GM12878 (cell line): ENCODE results near the gene PRG2. TPM values are rescaled to one million over a fixed set of nuclear protein-coding genes. Genes with fewer than 3 reads are reported as not detected.

ENCODE experiments used
- ATAC-seq: fragments of 200-7000 bp; cut with Tn5 transposase; 3 replicates; pipeline ENCODE4 v1.9.1; 2020; ENCODE audit warnings: mild to moderate bottlenecking, moderate library complexity
- BruUV-seq: library from RNA; stranded (reverse); fragments of 400-500 nt; replicated peaks from 2 replicates; lab custom pipeline; 2021; lab: Mats Ljungman, UMichigan
- CTCF ChIA-PET: fragments of 300-600 bp; sonication (Branson Sonifier 250); formaldehyde crosslinking; extraction: SDS; loops from one replicate; lab custom pipeline; 2021; ENCODE audit warnings: inconsistent platforms; lab: Yijun Ruan, JAX
- POLR2A ChIA-PET: fragments of 350-600 bp; formaldehyde crosslinking; extraction: SDS; loops from one replicate; lab custom pipeline; 2021; ENCODE audit warnings: inconsistent platforms; lab: Charles Lee
- RAD21 ChIA-PET: fragments of 300-600 bp; sonication (Branson Sonifier 250); formaldehyde crosslinking; loops from one replicate; lab custom pipeline; 2023; ENCODE audit warnings: antibody characterized with exemption; ENCODE audit not compliant: unreplicated experiment; lab: Charles Lee
- SMC1A ChIA-PET: fragments of 300-600 bp; sonication (Branson Sonifier 250); formaldehyde crosslinking; loops from one replicate; lab custom pipeline; 2023; ENCODE audit not compliant: unreplicated experiment, uncharacterized antibody; lab: Charles Lee
- DNase-seq: peaks from one replicate; pipeline ENCODE4 v3.0.0-alpha.2; 2011; ENCODE audit warnings: low read depth, low spot score
- FAIRE-seq: peaks from 3 replicates; lab custom pipeline; 2011; peaks lifted over from hg19 to GRCh38; lab: Jason Lieb, UNC
- H2AFZ ChIP-seq: 2 replicates; pipeline ENCODE4 v1.6.0; 2011; ENCODE audit warnings: low read depth, low read length, control low read depth; ENCODE audit not compliant: control insufficient read depth
- H3K27ac ChIP-seq: 2 replicates; pipeline ENCODE4 v1.5.1; 2011; ENCODE audit warnings: control low read depth; ENCODE audit not compliant: control insufficient read depth, insufficient read depth
- H3K27me3 ChIP-seq, 2 experiments: replicated peaks in 1 of 2; 2 replicates each; pipeline versions ENCODE4 v1.6.0 to v1.6.1; 2011; ENCODE audit warnings: low read length in 1 of 2; ENCODE audit not compliant: control insufficient read depth in 2 of 2, insufficient read depth in 2 of 2
- H3K36me3 ChIP-seq, 2 experiments: 2 replicates each; pipeline ENCODE4 v1.5.1; 2011; ENCODE audit warnings: low read length in 1 of 2; ENCODE audit not compliant: control insufficient read depth in 2 of 2, insufficient read depth in 2 of 2
- H3K4me1 ChIP-seq: 2 replicates; pipeline ENCODE4 v1.6.1; 2011; ENCODE audit warnings: mild to moderate bottlenecking, low read length, moderate library complexity, mixed read lengths; ENCODE audit not compliant: control insufficient read depth, insufficient read depth
- H3K4me2 ChIP-seq: 2 replicates; pipeline ENCODE4 v1.6.0; 2011; ENCODE audit warnings: control low read depth; ENCODE audit not compliant: control insufficient read depth, insufficient read depth
- H3K4me3 ChIP-seq: fragments of 200-600 bp; sonication (generic); 2 replicates; pipeline ENCODE4 v1.5.1; 2016
- H3K79me2 ChIP-seq: 2 replicates; pipeline ENCODE4 v1.6.0; 2011; ENCODE audit warnings: low read length; ENCODE audit not compliant: control insufficient read depth, insufficient read depth
- H3K9ac ChIP-seq: 2 replicates; pipeline ENCODE4 v1.8.0; 2011; ENCODE audit warnings: low read length, control low read depth, mixed read lengths; ENCODE audit not compliant: control insufficient read depth, insufficient read depth
- H3K9me3 ChIP-seq: replicated peaks from 3 replicates; pipeline ENCODE4 v1.5.1; 2011; ENCODE audit warnings: mild to moderate bottlenecking, low read length; ENCODE audit not compliant: control insufficient read depth, insufficient read depth
- H4K20me1 ChIP-seq: 2 replicates; pipeline ENCODE4 v1.6.0; 2011; ENCODE audit not compliant: control insufficient read depth, insufficient read depth
- ATF7 ChIP-seq: fragments of 450-650 bp; IDR thresholded peaks from 2 replicates; pipeline ENCODE4 v1.6.1; 2016; ENCODE audit warnings: low read depth, mild to moderate bottlenecking
- MTA2 ChIP-seq: fragments of 450-650 bp; IDR thresholded peaks from 2 replicates; pipeline ENCODE4 v1.6.1; 2016; ENCODE audit warnings: low read depth, mild to moderate bottlenecking, moderate library complexity
- MXI1 ChIP-seq: fragments of 150-350 bp; IDR thresholded peaks from 2 replicates; pipeline ENCODE4 v1.6.1; 2011; ENCODE audit warnings: low read depth, mild to moderate bottlenecking, inconsistent platforms, low read length, improper control_type of control experiment
- NBN ChIP-seq: fragments of 450-650 bp; IDR thresholded peaks from 2 replicates; pipeline ENCODE4 v1.6.1; 2016
- PAX5 ChIP-seq: IDR thresholded peaks from 2 replicates; pipeline ENCODE4 v1.6.1; 2011; ENCODE audit warnings: low read depth, low read length, borderline replicate concordance
- SREBF1 ChIP-seq: IDR thresholded peaks from 2 replicates; pipeline ENCODE4 v1.6.1; 2012; ENCODE audit warnings: mild to moderate bottlenecking, low read length
- USF1 ChIP-seq: IDR thresholded peaks from 2 replicates; pipeline ENCODE4 v1.6.1; 2011; ENCODE audit warnings: borderline replicate concordance, low read depth, mild to moderate bottlenecking, moderate library complexity, mixed read lengths, low read length; ENCODE audit not compliant: insufficient read depth; ENCODE audit errors: extremely low read length
- WGBS: methylation state at CpG from one replicate; pipeline ENCODE4 v1.1.6; 2016; ENCODE audit warnings: low lambda C conversion rate; ENCODE audit not compliant: insufficient replicate concordance, insufficient coverage; ENCODE audit errors: missing lambda C conversion rate; 5-methylcytosine and 5-hydroxymethylcytosine counted together
- in situ Hi-C: fragments of 300-500 bp; cut with MboI; formaldehyde crosslinking; loops from 9 replicates; pipeline ENCODE4 v1.14.3; 2018; ENCODE audit warnings: mixed read lengths
- intact Hi-C: fragments of 100-400 bp; cut with micrococcal nuclease; formaldehyde crosslinking; loops from one replicate; pipeline ENCODE4 v1.14.2; 2022; ENCODE audit not compliant: unreplicated experiment
- polyA plus RNA-seq, 11 experiments: library from polyadenylated mRNA; depleted of rRNA in 4 of 11; unstranded in 6 of 11; stranded (reverse) in 5 of 11; fragments of >200 nt; fragmentation: Nextera tagmentation in 4 of 11; fragmentation: Illumina TruSeq in 1 of 11; extraction: Ambion mirVana in 4 of 11; extraction: Trizol in 1 of 11; gene quantifications; 1 replicate in 1 of 11; 2 replicates in 10 of 11; pipeline versions ENCODE4 v1.2.1 to v1.2.3, GENCODE V29; 2011 to 2016; ENCODE audit warnings: inconsistent platforms in 2 of 11, missing spikeins in 2 of 11, low read depth in 1 of 11
- total RNA-seq, 4 experiments: library from RNA; depleted of rRNA in 3 of 4; stranded (reverse); fragments of >200 nt in 3 of 4; fragmentation: Illumina TruSeq in 1 of 4; extraction: Trizol in 1 of 4; gene quantifications; 2 replicates each; pipeline versions ENCODE4 v1.2.1 to v1.2.3, GENCODE V29; 2013 to 2021

The PRG2 gene
- total and polyA plus RNA-seq, 10 of the 15 experiments (the other 5 are each of a cell fraction or from before 2014, with no cell fraction given) = 0.10 to 1.7 (median 0.56) TPM; not detected in 2

DNA sequence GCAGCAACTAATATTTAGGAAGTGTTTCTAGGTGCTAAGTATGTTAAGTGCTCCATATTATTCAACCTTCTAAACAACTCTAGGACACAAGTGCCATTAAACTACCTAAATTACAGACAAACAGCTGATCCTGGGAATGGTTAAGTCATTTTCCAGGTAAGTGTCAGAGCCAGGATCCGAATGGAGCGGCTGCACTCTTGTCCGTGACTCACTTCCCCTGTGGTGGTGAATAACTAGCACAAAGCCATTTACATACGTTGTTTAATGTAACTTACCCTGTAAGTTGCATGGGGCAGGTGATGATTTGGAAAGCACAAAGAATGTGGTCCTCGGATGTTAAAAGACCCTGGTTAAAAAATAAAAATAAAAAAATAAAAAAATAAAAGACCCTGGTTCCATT is 8.8 kb upstream of the PRG2 start:
- DNase-seq (no peak), ATAC-seq (no peak), FAIRE-seq (no peak)
- RAD21 ChIA-PET = interaction anchor here (0.6 kb wide), 1 partner anchor 315 kb away, joined by 3 read pairs; no protein-coding TSS in a partner anchor
- no peaks in the 10 kb centered on the region for H3K79me2 ChIP-seq
- H3K4me1 ChIP-seq = no peaks in the 10 kb centered on the region
- H3K36me3 ChIP-seq = peaks cover 0 to 3% of the 10 kb centered on the region in 2 experiments; a peak in 2 of 4 replicates
- no TSS peak for BruUV-seq
- no peaks in the 10 kb centered on the region for H3K9me3 ChIP-seq
- SMC1A ChIA-PET = no interaction called here
- CTCF ChIA-PET = no interaction called here
- 77% methylated on average over 5 of the region's 5 CpGs for WGBS
- no peak overlapping the region for H3K4me3 ChIP-seq
- no peaks in the 10 kb centered on the region for H3K27me3 ChIP-seq
- H3K9ac ChIP-seq = no peak overlapping the region
- H2AFZ ChIP-seq = no peak overlapping the region
- in situ Hi-C loops = no loop called here
- H3K4me2 ChIP-seq = no peak overlapping the region
- TF ChIP-seq MTA2 (no peak), PAX5 (no peak), MXI1 (no peak), ATF7 (no peak), SREBF1 (no peak), NBN (no peak), USF1 (no peak)
- POLR2A ChIA-PET = interaction anchor here (1.3 to 1.4 kb wide), 2 partner anchors 19 to 27 kb away, joined by 3 to 4 read pairs; no protein-coding TSS in a partner anchor
- intact Hi-C loops = no loop called here
- no peak overlapping the region for H3K27ac ChIP-seq
- no peaks in the 10 kb centered on the region for H4K20me1 ChIP-seq
